ENCODE data around the gene ADCY3. TPM values are rescaled to one million over a fixed set of nuclear protein-coding genes. Genes with fewer than 3 reads are reported as not detected.
A peak's percentile ranks its signal among the peaks of the same experiment; 100 is the strongest.

ADCY3 gene
- polyA plus RNA-seq, 3 donors = 2.5 to 9.3 (median 3.5) TPM

DNA sequence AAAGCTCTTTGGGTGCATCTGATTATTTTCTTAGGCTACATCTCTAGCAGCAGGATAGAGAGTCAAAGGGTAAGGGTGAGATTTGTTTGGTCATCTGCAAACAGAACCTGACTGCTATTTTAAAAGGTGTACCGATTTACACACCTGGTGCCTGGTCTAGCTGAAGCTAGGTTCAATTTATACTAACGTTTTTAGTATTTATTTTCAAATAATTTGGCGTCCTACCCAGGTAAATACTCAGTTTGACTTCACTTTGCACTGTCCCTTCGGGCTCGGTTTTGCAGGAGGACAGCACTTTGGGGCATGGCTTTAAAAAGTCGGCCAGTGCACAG is 127.5 kb downstream of the ADCY3 start:
- H3K4me1 Mint-ChIP-seq = peaks cover 21% of the 10 kb centered on the region
- Histone ChIP-seq H3K4me3 (replicated peaks in 1 of 3; ENCODE audit: low read depth in 2 of 3, low read length in 3 of 3) (peak overlapping the region; percentile 66 to 86 (median 80)), H3K4me1 (ENCODE audit: control insufficient read depth in 1 of 2, insufficient read depth in 2 of 2, low read length in 2 of 2) (peaks cover 14 to 21% of the 10 kb centered on the region in 2 donors), H3K9me3 (replicated peaks in 1 of 2; ENCODE audit: control insufficient read depth in 1 of 2, insufficient read depth in 1 of 2, low read length in 2 of 2) (no peaks in the 10 kb centered on the region), H3K79me2 (ENCODE audit: insufficient read depth, low read length) (peaks cover 44% of the 10 kb centered on the region), H3K36me3 (replicated peaks in 1 of 2; ENCODE audit: control insufficient read depth in 1 of 2, insufficient read depth in 2 of 2, low read length in 2 of 2) (peaks cover 2 to 40% of the 10 kb centered on the region in 2 donors), H3K9ac (ENCODE audit: insufficient read depth, low read length, poor library complexity, severe bottlenecking) (peak overlapping the region; percentile 94), H3K27me3 (ENCODE audit: control insufficient read depth in 2 of 2, insufficient read depth in 2 of 2, low read length in 2 of 2) (no peaks in the 10 kb centered on the region), H3K4me2 (replicated peaks; ENCODE audit: extremely low read depth, low read length, poor library complexity, severe bottlenecking) (peak overlapping the region; percentile 93), H4K20me1 (ENCODE audit: insufficient read depth, low read length) (no peaks in the 10 kb centered on the region), H3K27ac (ENCODE audit: low read depth in 1 of 2, low read length in 2 of 2) (peak overlapping the region; percentile 88 to 96), H2AFZ (ENCODE audit: insufficient read depth, low read depth, low read length, poor library complexity, severe bottlenecking) (peak overlapping the region; percentile 89)
- peak overlapping the region; percentile 88 to 94 for H3K4me3 Mint-ChIP-seq
- H3K27ac Mint-ChIP-seq = peak overlapping the region; percentile 97 to 100 (median 99)
- H3K36me3 Mint-ChIP-seq = peaks cover 26 to 36% of the 10 kb centered on the region in 2 donors
- no peaks in the 10 kb centered on the region for H3K27me3 Mint-ChIP-seq (ENCODE audit: low read depth in 3 of 3)
- intact Hi-C loops (cut with micrococcal nuclease) = loop anchor here (5.0 to 10.0 kb wide), 4 partner anchors 180 to 1972 kb away; partner anchors contain the start of genes ATAD2B (in 1 of the 2), DNAJC27 (in 1 of the 2), EFR3B (in 1 of the 2) and SLC35F6 (in 1 of the 2)
- DNase-seq = no peak
- no peaks in the 10 kb centered on the region for H3K9me3 Mint-ChIP-seq
- WGBS (ENCODE audit: insufficient coverage) = 2% methylated on average over 4 of the region's 6 CpGs
- no peak for TF ChIP-seq CTCF (IDR thresholded peaks at IDR 0.05)

DNA sequence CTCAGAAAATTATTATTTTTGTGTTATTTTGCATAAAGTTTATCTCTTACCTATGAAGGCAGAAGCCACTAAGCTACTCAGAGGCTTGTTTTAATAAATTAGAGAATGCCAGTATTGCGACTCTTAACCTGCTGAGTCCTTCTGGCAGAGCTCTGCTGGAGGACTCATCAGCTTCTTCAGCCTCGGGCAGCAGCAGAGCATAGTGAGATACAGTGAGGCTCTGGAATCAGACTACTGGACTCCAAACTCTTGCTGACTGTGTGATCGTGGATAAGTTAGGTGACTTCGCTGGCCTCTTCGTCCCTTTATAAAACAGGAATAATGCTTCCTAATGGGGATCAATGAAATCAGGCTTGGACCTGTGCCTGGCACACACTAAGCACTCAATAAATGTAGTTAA is 128.6 kb downstream of the ADCY3 start:
- no peaks in the 10 kb centered on the region for H3K27me3 ChIP-seq (ENCODE audit: control insufficient read depth in 2 of 2, insufficient read depth in 2 of 2, low read length in 2 of 2)
- peaks cover 21% of the 10 kb centered on the region for H3K4me1 Mint-ChIP-seq
- H3K79me2 ChIP-seq (ENCODE audit: insufficient read depth, low read length) = peaks cover 33% of the 10 kb centered on the region
- no peak overlapping the region for H3K4me3 ChIP-seq (replicated peaks in 1 of 3; ENCODE audit: low read depth in 2 of 3, low read length in 3 of 3)
- peaks cover 2 to 29% of the 10 kb centered on the region in 2 donors for H3K36me3 ChIP-seq (replicated peaks in 1 of 2; ENCODE audit: control insufficient read depth in 1 of 2, insufficient read depth in 2 of 2, low read length in 2 of 2)
- no peak for TF ChIP-seq CTCF (IDR thresholded peaks at IDR 0.05)
- WGBS (ENCODE audit: insufficient coverage) = 94% methylated on average over 3 of the region's 5 CpGs
- no peaks in the 10 kb centered on the region for H4K20me1 ChIP-seq (ENCODE audit: insufficient read depth, low read length)
- DNase-seq = no peak
- no peaks in the 10 kb centered on the region for H3K27me3 Mint-ChIP-seq (ENCODE audit: low read depth in 3 of 3)
- no peak overlapping the region for H3K4me2 ChIP-seq (replicated peaks; ENCODE audit: extremely low read depth, low read length, poor library complexity, severe bottlenecking)
- H2AFZ ChIP-seq (ENCODE audit: insufficient read depth, low read depth, low read length, poor library complexity, severe bottlenecking) = no peak overlapping the region
- peak overlapping the region in 1 of 7 donors; percentile 24 for H3K27ac Mint-ChIP-seq
- H3K36me3 Mint-ChIP-seq = peaks cover 20 to 27% of the 10 kb centered on the region in 2 donors
- H3K9ac ChIP-seq (ENCODE audit: insufficient read depth, low read length, poor library complexity, severe bottlenecking) = no peak overlapping the region
- H3K9me3 ChIP-seq (replicated peaks in 1 of 2; ENCODE audit: control insufficient read depth in 1 of 2, insufficient read depth in 1 of 2, low read length in 2 of 2) = no peaks in the 10 kb centered on the region
- H3K9me3 Mint-ChIP-seq = no peaks in the 10 kb centered on the region
- H3K27ac ChIP-seq (ENCODE audit: low read depth in 1 of 2, low read length in 2 of 2) = no peak overlapping the region
- peaks cover 14 to 21% of the 10 kb centered on the region in 2 donors for H3K4me1 ChIP-seq (ENCODE audit: control insufficient read depth in 1 of 2, insufficient read depth in 2 of 2, low read length in 2 of 2)
- intact Hi-C loops (cut with micrococcal nuclease) = loop anchor here (5.0 to 10.0 kb wide), 4 partner anchors 181 to 1973 kb away; partner anchors contain the start of genes ATAD2B (in 1 of the 2), DNAJC27 (in 1 of the 2), EFR3B (in 1 of the 2) and SLC35F6 (in 1 of the 2)
- no peak overlapping the region for H3K4me3 Mint-ChIP-seq
